HG02798 (cell line): ENCODE results near the gene RNASEL.
A peak's percentile ranks its signal among the peaks of the same experiment; 100 is the strongest.
"Not testable (repeated sequence)": the region's sequence is repeated elsewhere in the genome, so short reads cannot be mapped to it uniquely, and the experiment has no call there.

Experiments
- ATAC-seq: cut with Tn5 transposase; IDR thresholded peaks from one replicate; pipeline ENCODE4 v1.9.1; 2021; ENCODE audit warnings: mild to moderate bottlenecking; ENCODE audit not compliant: unreplicated experiment, poor library complexity

Gene RNASEL

DNA sequence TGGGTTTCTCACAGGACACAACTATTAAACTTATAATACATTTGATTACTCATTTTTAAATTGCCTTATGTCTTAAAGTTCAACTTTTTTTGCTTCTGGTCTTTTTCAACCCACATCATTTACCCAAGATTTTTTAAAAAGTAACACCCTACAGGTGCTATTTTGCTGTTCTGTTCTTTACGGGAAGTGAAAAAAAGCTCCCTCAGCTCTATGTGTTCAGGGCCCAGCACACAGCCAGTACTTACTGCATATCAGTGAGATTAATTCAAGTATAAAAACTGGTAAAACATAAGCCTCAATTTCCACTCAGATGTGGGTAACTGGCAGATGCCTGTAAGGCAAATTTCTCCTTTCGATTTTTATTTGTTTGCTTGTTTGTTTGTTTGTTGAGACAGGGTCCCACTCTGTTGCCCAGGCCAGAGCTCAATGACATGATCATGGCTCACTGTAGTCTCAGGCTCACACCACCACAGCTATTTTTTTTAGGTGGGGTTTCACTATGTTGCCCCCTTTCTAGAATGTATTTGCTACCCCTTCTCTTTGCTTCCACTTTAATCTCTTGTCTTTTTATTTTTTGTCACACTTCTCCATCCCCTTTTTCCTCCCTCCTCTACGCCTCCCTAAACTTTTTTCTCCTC lies 20.3 kb downstream of the RNASEL start:
- peak; percentile 60 for ATAC-seq

DNA sequence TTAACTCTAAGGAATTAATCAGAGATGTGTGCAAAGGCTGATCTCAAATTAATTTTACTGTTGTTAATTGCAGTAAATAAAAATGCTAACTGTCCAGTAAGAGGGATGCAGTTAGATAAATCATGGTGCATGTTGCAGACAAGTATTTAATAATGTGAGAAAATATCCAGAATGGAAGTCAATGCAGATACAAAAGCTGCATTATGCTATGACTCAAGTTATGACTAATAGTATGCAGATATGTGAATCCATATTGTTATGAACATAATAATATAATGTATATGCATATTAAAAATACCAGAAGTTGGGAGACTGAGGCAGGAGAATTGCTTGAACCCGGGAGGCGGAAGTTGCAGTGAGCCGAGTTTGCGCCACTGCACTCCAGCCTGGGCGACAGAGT lies 21.4 kb downstream of the RNASEL start:
- ATAC-seq: no peak

DNA sequence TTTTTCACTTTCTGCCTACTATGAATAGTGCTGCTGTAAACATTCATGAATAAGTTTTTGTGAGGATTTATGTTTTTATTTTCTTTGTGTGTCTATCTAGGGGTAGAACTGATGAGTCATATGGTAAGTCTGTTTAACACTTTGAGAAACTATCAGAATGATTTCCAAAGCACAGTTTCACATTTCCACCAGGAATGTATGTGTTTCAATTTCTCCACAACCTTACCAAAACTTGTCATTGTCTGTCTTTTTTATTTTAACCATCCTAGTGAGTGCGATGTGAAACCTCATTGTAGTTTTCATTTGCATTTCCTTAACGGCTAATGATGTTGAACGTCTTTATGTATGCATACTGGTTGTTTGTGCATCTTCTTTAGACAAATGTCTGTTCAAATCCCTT lies 23.5 kb downstream of the RNASEL start:
- no peak for ATAC-seq

DNA sequence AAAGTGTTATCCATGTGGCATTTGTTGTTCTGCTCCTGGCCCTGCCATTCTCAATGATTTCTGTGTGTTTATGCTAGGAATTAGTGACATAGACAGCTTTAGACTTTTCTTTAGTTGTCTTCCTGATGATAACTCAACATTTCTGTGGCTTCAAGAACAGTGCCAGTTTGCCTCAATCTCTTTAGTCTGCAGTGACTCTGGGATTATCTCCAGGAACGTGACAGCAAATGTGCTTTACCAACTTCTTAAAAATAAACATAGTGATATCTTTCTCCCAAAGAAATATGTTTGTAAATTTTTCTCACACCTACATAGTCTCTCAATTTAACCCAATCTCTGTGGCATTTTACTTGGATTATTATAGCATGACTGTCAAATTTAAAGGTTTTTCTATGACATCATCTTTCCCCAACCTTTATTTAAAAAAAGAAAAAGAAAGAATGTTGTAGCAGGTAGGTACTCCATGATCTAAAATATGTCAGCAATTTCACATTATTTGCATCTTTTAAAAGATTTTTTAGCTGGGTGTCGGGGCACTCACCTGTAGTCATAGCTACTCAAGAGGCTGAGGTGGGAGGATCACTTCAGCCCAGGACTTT lies 24.6 kb downstream of the RNASEL start:
- ATAC-seq: no peak

DNA sequence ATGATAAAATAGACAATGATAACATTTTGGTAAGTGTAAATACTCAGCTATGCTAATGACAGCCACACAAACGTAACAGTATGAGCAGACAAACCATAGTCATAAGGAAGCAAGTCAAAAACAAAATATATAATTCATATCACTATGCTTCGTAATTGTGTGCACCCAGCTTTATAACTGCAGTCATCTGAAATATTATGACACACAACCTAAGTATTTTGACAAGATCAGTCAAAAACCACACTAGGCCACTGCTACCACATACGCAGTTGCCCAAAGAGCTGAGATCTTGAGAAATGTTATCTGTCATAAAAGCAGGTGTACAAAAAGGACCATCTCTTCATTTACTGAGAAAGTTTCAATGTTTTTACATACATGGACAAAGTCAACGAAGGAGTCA lies 26.0 kb downstream of the RNASEL start:
- ATAC-seq: no peak

DNA sequence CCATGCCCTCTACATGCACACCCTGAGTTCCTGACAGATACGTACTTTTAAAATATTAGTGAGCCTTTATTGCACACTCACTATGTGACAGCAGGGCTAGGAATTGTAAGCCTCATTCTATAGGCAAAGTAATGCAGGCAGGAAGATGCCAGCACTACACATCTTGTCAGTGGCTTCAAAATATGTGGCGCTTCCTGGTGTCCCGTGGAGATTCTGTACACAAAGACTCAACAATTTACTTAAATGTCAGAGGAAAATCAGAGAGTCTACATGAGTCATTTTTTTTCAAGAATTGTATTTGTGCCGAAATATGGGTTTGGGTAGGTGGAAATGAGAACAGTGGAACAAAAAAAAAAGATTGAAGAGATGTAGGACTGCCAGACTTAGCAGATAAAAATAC lies 27.6 kb downstream of the RNASEL start:
- no peak for ATAC-seq

DNA sequence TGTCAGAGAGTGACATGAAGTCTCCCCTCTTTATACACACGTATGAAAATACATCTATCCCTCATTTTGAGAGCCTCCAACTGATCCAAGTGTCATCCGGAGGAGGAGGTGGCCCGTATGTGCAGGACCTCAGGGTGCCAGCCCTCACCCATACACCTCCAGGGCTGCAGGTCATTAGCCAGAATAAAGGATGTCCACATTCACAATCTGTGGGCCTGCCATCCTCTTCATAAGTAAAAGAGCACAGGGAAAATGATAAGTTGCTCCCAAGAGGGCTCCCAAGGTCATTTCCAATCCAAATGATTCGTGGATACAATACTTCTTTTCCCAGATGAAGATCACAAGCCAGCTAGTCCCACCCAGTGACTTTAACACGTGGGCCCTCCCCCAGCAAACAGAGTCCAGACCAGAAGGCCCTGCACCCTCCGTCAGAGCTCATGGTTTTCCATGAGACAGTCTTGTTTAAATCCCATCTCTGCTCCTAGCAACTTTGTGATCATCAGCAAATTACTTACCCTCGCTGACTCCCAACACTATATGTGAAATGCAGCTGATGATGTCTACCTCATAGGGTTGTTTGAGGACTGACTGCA lies 28.6 kb downstream of the RNASEL start:
- no peak for ATAC-seq

DNA sequence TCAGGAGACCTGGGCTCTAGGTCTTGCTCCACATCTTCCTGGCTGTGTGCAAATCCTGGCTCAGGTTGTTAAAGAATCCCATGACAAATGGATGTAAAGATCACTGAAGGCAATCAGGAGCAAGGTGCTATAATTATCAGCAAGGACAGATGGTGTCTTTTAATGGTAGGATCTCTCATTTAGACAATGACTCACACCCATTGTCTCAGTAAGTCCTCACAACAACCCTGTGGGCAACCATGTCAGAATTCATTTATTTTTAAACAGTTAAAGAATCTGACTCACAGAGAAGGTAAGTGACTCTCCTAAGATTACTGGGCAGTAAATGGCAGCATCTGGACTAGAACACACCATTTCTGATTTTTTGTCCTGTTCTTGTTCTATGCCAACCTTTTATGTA lies 32.8 kb downstream of the RNASEL start:
- no peak for ATAC-seq

DNA sequence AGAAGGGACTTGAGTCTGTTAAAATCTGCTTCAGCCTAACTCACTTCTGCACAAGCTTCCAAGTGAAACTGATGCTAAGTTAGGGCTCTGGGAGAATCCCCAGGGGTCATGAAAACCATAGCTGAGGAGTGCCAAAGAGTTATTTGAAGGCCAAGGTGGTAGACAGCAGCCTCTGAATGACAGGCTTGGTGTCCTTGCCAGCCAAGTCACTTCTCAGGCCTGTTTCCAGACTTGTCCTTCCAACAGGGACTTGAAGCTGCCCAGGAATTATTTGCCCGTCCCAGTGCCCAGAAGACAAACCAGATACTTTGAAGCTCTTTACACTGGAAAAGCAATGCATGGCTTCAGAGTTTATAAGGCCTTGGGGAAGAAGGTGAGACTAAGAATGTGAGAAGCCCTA lies 33.6 kb downstream of the RNASEL start:
- ATAC-seq: no peak

DNA sequence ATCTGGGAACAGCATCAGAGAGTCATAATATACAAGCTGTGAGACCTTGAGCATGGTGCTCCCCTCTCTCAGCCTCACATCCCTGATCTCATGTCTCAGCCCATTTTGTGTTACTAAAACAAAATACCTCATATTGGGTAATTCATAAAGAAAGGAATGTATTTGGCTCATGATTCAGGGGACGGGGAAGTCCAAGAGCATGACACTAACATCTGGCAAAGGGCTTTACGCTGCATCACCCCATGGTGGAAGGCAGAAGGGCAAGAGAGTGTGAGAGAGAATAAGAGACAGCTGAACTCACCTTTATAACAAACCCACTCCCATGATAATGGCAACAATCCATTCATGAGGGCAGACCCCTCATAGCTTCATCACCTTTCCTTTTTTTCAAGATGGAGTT lies 36.5 kb downstream of the RNASEL start:
- no peak for ATAC-seq

DNA sequence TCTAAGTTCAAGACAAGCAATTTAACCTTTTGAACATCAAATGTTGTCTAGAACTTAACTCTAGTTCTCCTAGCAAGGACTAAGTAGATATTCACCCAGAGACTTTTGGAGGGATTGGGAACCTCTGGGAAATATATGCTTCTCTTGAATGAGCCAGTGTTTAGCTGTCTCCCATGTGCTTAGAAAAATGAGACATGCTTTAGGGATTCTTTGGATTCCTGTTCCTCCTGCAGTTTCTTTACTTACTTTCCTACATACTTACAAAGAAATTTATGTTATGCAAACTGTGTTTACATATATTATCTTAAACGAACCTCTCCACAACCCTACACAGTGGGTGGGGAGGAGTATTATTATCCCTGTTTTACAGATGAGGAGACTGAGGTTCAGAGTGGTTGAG lies 39.2 kb downstream of the RNASEL start:
- no peak for ATAC-seq

DNA sequence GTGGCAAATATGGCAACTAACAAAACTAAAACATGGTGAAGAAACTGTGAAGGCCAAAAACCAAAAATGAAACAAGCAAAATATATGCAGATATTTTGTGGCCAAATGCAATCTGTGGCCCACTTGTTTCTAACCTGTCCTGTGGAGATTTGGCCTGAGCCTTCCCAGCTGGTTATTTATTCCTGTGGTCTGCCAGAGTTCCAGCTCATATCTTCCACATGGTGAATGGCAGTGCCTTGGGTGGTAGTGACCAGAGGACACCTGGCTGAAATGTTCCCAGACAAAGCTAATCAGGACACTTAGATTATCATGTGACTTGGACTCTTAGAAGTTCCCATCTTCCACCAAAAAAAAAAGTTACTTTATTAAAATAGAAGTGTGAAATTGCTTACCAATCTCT lies 39.7 kb downstream of the RNASEL start:
- ATAC-seq: no peak

DNA sequence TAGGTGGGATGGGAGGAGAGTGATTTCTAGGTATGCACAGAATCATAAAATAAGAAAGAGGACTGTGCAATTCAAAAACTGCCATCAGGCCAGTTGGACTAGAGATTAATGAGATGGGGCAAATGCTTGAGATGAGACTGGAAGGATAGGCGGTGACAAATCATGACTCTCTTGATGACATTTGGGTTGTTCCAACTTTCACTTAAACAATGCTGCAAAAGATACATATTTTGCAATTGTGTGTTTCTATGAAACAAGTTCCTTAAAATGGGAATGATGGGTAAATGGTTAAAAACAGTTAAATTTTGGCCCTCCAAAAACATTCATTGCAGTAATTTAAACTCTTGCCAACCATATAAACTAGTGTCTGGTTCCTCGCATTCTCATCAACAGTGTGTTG lies 55.2 kb downstream of the RNASEL start:
- ATAC-seq: no peak

DNA sequence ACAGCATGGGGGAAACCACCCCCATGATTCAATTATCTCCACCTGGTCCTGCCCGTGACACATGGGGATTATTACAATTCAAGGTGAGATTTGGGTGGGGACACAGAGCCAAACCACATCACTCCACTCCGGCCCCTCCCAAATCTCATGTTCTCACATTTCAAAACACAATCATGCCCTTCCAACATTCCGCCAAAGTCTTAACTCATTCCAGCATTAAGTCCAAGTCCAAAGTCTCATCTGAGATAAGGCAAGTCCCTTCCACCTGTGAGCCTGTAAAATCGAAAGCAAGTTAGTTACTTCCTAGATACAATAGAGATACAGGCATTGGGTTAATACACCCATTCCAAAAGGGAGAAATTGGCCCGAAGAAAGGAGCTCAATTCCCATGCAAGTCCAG lies 60.9 kb downstream of the RNASEL start:
- not testable (repeated sequence) for ATAC-seq

DNA sequence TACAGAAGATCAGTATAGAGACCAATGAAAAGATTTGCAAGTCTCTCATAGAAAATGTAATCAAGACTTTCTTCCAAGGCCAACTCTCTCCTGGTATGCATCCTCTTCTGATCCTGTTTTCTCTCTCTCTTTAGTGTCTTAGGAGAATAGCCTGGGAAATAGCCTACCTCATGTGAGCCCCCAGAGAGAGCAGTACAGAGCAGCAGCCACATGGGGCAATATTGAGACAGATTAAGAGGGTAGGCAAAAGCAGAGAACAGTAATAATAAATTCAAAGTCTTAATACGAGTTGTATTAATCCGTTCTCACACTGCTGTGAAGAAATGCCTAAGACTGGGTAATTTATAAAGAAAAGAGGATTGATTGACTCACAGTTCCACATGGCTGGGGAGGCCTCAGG lies 61.4 kb downstream of the RNASEL start:
- ATAC-seq: no peak

DNA sequence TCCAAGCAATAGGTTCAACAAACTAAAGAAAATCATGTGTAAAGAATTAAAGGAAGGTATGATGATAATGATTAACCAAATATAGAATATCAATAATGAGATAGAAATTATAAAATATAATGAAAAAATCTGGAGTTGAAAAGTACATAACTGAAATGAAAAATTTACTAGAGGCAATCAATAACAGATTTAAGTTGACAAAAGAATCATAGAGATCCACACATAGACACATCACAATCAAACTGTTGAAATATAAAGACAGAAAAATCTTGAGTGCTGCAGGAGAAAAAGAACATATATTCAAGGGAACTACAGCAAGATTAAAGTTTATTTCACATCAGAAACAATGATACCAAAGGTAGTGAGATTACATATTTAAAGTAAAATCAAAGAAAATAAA lies 63.7 kb downstream of the RNASEL start:
- no peak for ATAC-seq
